Colonic mucosa (tissue), 4 donors: ENCODE results near the gene ZNF189. TPM values are rescaled to one million over a fixed set of nuclear protein-coding genes. Genes with fewer than 3 reads are reported as not detected.

Source experiments
- DNase-seq: peaks from one replicate; pipeline ENCODE4 v3.0.0-alpha.2; 2020
- H3K27ac ChIP-seq: fragments of 200-600 bp; one replicate; pipeline ENCODE4 v1.8.0; 2021
- H3K27me3 ChIP-seq: fragments of 200-600 bp; one replicate; pipeline ENCODE4 v1.8.0; 2021
- H3K36me3 ChIP-seq: fragments of 200-600 bp; one replicate; pipeline ENCODE4 v1.8.0; 2021
- H3K4me1 ChIP-seq: fragments of 200-600 bp; one replicate; pipeline ENCODE4 v1.8.0; 2021; ENCODE audit warnings: mild to moderate bottlenecking
- H3K4me3 ChIP-seq: fragments of 200-600 bp; one replicate; pipeline ENCODE4 v1.8.0; 2021
- H3K9ac ChIP-seq, 2 donors: one replicate each; pipeline ENCODE4 v1.7.0; 2013; ENCODE audit warnings: control low read depth in 2 of 2, low read depth in 2 of 2, low read length in 2 of 2
- H3K9me3 ChIP-seq: fragments of 200-600 bp; one replicate; pipeline ENCODE4 v1.8.0; 2021
- CTCF ChIP-seq: fragments of 200-600 bp; IDR thresholded peaks from one replicate; pipeline ENCODE4 v1.8.0; 2022; ENCODE audit warnings: antibody characterized with exemption, mild to moderate bottlenecking
- intact Hi-C: fragments of 100-400 bp; cut with DNase I; formaldehyde crosslinking; loops from one replicate; pipeline ENCODE4 v1.14.1; 2022
- total RNA-seq, 2 donors: library from RNA; stranded (reverse); fragmentation: NEBNext Ultra II Directional in 1 of 2; extraction: Animal tissue kit (Norgen Biotek cat#: 25700) in 1 of 2; gene quantifications; one replicate each; pipeline ENCODE4 v1.2.1, GENCODE V29; 2021
- donor health status: healthy.
- donor health status: DM: no; HTN: no; CAD: no.
- donor health status: DM: no; HTN: no; CAD: no.

Gene ZNF189
- total RNA-seq, 2 donors from 2014 or later = 9.3 to 17.4 TPM

DNA sequence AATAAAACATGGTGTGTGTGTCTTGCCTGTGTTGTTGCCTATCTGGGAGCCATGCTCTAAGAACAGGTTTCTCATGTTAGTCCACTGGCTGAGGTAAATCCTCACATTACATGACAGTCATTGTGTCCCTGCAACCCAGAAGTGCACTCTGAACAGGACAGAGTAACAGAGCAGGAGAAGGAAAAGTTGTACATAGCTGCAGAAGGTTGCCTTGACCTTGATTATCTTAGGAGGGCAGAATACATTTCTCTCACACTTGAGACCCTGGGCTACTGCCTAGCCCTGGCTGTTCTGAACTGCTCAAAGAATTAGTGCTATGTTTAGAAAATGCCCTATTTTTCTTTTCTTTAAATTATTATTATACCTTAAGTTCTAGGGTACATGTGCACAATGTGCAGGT, 16.9 kb downstream of the ZNF189 start:
- intact Hi-C loops = no loop called here

GRCh38 chr9:101417389-101417788, 18.7 kb downstream of the ZNF189 start:
- Histone ChIP-seq H3K9ac (no peak overlapping the region), H3K27me3 (no peaks in the 10 kb centered on the region), H3K36me3 (no peaks in the 10 kb centered on the region), H3K9me3 (peaks cover 4% of the 10 kb centered on the region), H3K4me1 (no peaks in the 10 kb centered on the region), H3K4me3 (no peak overlapping the region), H3K27ac (no peak overlapping the region)
- intact Hi-C loops = no loop called here
- no peak for DNase-seq
- no peak for TF ChIP-seq CTCF

More for the DNA sequence above, 16.9 kb downstream of the ZNF189 start:
- peaks cover 6% of the 10 kb centered on the region for H3K9me3 ChIP-seq
- no peaks in the 10 kb centered on the region for H3K36me3 ChIP-seq
- no peak for TF ChIP-seq CTCF
- H3K9ac ChIP-seq = no peak overlapping the region
- DNase-seq = no peak
- H3K4me1 ChIP-seq = no peaks in the 10 kb centered on the region
- no peak overlapping the region for H3K4me3 ChIP-seq
- no peaks in the 10 kb centered on the region for H3K27me3 ChIP-seq
- no peak overlapping the region for H3K27ac ChIP-seq

- no peaks in the 10 kb centered on the region for H3K27me3 ChIP-seq
- no peak for DNase-seq
- no peak for TF ChIP-seq CTCF
- intact Hi-C loops = no loop called here
- no peak overlapping the region for H3K4me3 ChIP-seq
- H3K9me3 ChIP-seq = no peaks in the 10 kb centered on the region
- no peaks in the 10 kb centered on the region for H3K4me1 ChIP-seq
- H3K27ac ChIP-seq = no peak overlapping the region
- H3K9ac ChIP-seq = no peak overlapping the region
- no peaks in the 10 kb centered on the region for H3K36me3 ChIP-seq
Observed at GRCh38 chr9:101417977-101418376, 19.3 kb downstream of the ZNF189 start.

DNA sequence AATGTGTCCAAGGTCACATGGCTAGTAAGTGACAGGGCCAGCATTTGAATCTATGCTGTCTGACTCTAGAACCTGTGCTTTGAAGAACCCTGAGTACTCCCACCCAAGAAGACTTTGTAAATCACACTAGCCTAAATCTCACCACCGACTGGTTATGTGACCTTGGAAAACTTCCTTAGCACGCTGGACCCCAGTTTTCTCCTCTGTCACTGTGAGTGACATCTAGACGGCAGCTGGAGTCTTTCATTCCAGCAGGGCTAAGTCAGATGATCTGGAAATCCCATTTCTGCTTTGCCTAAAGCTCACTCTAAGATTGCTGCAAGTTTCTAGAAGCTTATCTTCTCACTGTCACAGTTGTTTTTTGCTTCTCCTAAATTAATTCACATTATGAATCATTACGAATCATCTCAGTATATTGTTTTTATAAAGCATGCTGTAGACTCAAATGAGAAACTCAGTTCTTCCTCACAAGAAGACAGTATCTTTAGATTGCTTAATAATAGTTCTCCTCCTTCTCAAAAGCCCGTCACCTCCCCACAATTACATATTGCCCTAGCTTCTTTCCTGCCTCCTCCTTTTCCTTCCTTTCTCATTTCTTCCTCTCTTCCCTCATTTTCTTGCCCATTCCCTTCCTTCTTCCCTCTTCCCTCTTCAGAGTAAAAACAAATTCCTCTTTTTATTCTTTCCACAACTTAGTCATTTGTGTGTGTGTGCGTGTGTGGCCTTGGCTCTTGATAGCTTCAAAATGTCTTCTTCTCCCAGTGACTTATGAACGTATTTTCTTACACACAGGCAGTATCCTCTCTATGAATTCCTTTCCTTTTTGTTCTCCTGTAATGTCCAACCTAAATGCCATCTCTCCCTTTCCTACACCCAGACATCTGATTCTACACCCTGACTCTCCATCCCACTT, 20.1 kb downstream of the ZNF189 start:
- TF ChIP-seq CTCF = no peak
- intact Hi-C loops = no loop called here
- H3K4me1 ChIP-seq = no peaks in the 10 kb centered on the region
- H3K9me3 ChIP-seq = no peaks in the 10 kb centered on the region
- DNase-seq = no peak
- H3K9ac ChIP-seq = no peak overlapping the region
- H3K27me3 ChIP-seq = no peaks in the 10 kb centered on the region
- no peak overlapping the region for H3K27ac ChIP-seq
- no peak overlapping the region for H3K4me3 ChIP-seq
- H3K36me3 ChIP-seq = no peaks in the 10 kb centered on the region

- intact Hi-C loops = no loop called here
- DNase-seq = no peak
- H3K9ac ChIP-seq = no peak overlapping the region
- no peaks in the 10 kb centered on the region for H3K9me3 ChIP-seq
- H3K27me3 ChIP-seq = no peaks in the 10 kb centered on the region
- no peak overlapping the region for H3K27ac ChIP-seq
- TF ChIP-seq CTCF = no peak
- no peaks in the 10 kb centered on the region for H3K36me3 ChIP-seq
- H3K4me3 ChIP-seq = no peak overlapping the region
- no peaks in the 10 kb centered on the region for H3K4me1 ChIP-seq
Observed at GRCh38 chr9:101419863-101420262, 21.2 kb downstream of the ZNF189 start.
